ENCODE results near the gene CDC37.

- TF ChIP-seq CTCF (conservative IDR thresholded peaks at IDR 0.05; ENCODE audit: low read length) (no peak), EZH2phosphoT487 (IDR thresholded peaks at IDR 0.05; ENCODE audit: borderline replicate concordance, low read depth, low read length) (no peak)
Observed at GRCh38 chr19:10353793-10354391, 49.5 kb downstream of the CDC37 start.
